Peyer's patch (tissue), 4 donors: ENCODE measurements around the gene PHLDB3.

Experiments
- POLR2A ChIP-seq, 2 donors: fragments of 450-650 bp; IDR thresholded peaks; one replicate each; pipeline ENCODE4 v1.5.1; 2017; ENCODE audit warnings: antibody characterized with exemption in 2 of 2, mild to moderate bottlenecking in 2 of 2, moderate library complexity in 2 of 2
- TF ChIP-seq, protein P1 (sequence below), 6 experiments: fragments of 450-650 bp in 4 of 6; fragments of 200-600 bp in 2 of 6; sonication (generic) in 1 of 6; IDR thresholded peaks; one replicate each; pipeline ENCODE4 v1.5.1; 2017 to 2019; ENCODE audit warnings: antibody characterized with exemption in 6 of 6, mild to moderate bottlenecking in 3 of 6, moderate library complexity in 1 of 6

DNA sequence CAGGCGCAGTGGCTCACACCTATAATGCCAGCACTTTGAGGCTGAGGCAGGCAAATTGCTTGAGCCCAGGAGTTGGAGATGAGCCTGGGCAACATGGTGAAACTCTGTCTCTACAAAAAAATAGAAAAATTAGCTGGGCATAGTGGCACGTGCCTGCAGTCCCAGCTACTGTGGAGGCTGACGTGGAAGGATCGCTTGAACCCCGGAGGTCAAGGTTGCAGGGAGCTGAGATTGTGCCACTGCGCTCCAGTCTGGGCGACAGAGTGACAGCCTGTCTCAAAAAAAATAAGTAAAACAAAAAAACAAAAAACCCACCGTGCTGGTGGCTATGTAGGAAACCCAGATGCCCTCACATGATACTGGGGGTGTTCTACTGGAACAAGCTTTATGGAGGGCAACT is 16.4 kb downstream of the PHLDB3 start:
- TF ChIP-seq, protein P1, sequence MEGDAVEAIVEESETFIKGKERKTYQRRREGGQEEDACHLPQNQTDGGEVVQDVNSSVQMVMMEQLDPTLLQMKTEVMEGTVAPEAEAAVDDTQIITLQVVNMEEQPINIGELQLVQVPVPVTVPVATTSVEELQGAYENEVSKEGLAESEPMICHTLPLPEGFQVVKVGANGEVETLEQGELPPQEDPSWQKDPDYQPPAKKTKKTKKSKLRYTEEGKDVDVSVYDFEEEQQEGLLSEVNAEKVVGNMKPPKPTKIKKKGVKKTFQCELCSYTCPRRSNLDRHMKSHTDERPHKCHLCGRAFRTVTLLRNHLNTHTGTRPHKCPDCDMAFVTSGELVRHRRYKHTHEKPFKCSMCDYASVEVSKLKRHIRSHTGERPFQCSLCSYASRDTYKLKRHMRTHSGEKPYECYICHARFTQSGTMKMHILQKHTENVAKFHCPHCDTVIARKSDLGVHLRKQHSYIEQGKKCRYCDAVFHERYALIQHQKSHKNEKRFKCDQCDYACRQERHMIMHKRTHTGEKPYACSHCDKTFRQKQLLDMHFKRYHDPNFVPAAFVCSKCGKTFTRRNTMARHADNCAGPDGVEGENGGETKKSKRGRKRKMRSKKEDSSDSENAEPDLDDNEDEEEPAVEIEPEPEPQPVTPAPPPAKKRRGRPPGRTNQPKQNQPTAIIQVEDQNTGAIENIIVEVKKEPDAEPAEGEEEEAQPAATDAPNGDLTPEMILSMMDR (IDR thresholded peaks at IDR 0.05), result no peak
- TF ChIP-seq POLR2A (IDR thresholded peaks at IDR 0.05), result no peak
